Sciatic nerve (tissue), 2 donors: ENCODE results near the gene CDC42EP4. TPM values are rescaled to one million over a fixed set of nuclear protein-coding genes. Genes with fewer than 3 reads are reported as not detected.

Source experiments
- ATAC-seq: fragments of 200-7000 bp; cut with Tn5 transposase; one replicate; pipeline ENCODE4 v1.9.1; 2020; ENCODE audit warnings: mild to moderate bottlenecking, moderate library complexity
- DNase-seq: peaks from one replicate; pipeline ENCODE4 v3.0.0-alpha.2; 2020; ENCODE audit warnings: low spot score
- intact Hi-C: fragments of 100-400 bp; cut with DNase I; formaldehyde crosslinking; loops from one replicate; pipeline ENCODE4 v1.14.2; 2022
- total RNA-seq: library from RNA; stranded (reverse); fragmentation: NEBNext Ultra II Directional; extraction: Animal tissue kit (Norgen Biotek cat#: 25700); gene quantifications from one replicate; pipeline ENCODE4 v1.2.1, GENCODE V29; 2021
- donor health status: DM: no; HTN: no; CAD: no.
- donor health status: DM: no; HTN: no; CAD: no.

The CDC42EP4 gene
- total RNA-seq, 1 donor from 2014 or later, result 98.8 TPM

DNA sequence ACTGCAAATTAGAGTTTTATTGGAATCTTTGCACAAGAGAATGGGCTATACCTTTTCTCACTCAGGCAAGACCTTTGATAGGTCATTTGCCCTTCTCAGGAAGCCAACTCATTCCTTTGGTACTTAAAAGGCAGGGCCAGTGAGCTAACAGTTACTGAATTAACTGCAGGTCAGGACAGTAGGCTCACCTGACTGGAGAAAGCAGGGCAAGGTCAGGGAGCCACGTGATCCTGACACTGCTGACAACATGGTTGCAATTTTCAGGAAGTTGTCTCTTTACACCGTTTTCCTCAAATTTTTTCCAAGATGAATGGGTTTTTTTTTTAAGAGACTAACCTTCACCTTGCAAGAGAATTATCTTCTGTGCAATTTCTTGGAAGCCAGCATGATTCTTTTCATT is 71.2 kb downstream of the CDC42EP4 start:
- DNase-seq (no peak), ATAC-seq (no peak)
- intact Hi-C loops, result no loop called here

DNA sequence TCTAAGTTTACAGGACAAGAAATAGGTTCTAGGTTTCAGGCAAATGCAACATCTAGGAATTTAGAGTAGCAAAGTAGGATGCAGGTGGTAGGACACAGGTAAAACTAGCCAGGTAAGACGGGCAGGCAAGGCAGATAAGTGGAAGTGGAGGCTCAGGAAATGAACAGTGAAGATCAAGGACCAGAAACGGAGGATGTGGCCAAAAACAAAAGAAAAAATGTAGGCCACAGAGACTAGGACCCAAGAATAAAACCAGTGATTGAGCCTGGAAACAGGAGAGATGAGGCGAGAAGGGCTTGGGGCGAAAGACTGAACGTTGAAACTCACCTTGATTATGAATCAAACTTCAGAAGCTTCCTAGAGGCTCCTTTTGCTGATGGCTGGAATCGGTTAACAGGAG is 74.1 kb downstream of the CDC42EP4 start:
- intact Hi-C loops, result no loop called here
- no peak for ATAC-seq
- no peak for DNase-seq

DNA sequence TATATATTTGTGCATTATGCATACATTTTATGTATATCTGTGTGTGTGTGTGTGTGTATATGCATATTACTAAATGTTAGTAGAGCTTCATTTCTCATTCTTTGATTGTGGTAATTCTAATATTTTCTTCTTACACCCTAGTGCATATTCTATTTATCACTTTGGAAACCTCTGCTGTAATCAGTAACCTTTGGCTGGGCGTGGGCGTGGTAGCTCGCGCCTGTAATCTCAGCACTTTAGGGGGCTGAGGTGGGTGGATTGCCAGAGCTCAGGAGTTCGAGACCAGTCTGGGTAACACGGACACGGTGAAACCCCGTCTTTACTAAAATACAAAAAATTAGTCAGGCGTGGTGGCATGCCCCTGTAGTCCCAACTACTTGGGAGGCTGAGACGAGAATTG is 77.1 kb downstream of the CDC42EP4 start:
- intact Hi-C loops, result no loop called here
- DNase-seq, result no peak
- no peak for ATAC-seq

Other genes starting within 250 kb of the CDC42EP4 start
- 22.7 TPM for gene SLC39A11, start 219.3 kb downstream of the CDC42EP4 start, total RNA-seq
- gene SSTR2, start 147.0 kb downstream of the CDC42EP4 start, total RNA-seq, result 1.0 TPM
- 49.8 TPM for gene COG1, start 118.9 kb downstream of the CDC42EP4 start, total RNA-seq
- gene CPSF4L, start 50.1 kb downstream of the CDC42EP4 start, total RNA-seq, result not detected